Subcutaneous abdominal adipose tissue (tissue), 5 donors: Measurements from ENCODE around the gene RTF2.

Experiments used
- H3K27ac ChIP-seq: one replicate; pipeline ENCODE4 v1.7.0; 2013; ENCODE audit warnings: low read depth, mild to moderate bottlenecking, inconsistent platforms, low read length, moderate library complexity
- H3K27me3 ChIP-seq, 5 donors: one replicate each; pipeline ENCODE4 v1.7.0; 2013; ENCODE audit warnings: low read length in 5 of 5, inconsistent platforms in 1 of 5; ENCODE audit not compliant: control insufficient read depth in 5 of 5, insufficient read depth in 4 of 5
- H3K36me3 ChIP-seq, 5 donors: one replicate each; pipeline ENCODE4 v1.7.0; 2013; ENCODE audit warnings: low read length in 5 of 5; ENCODE audit not compliant: control insufficient read depth in 5 of 5, insufficient read depth in 5 of 5
- H3K4me1 ChIP-seq, 5 donors: one replicate each; pipeline ENCODE4 v1.7.0; 2013; ENCODE audit warnings: low read length in 5 of 5, mild to moderate bottlenecking in 3 of 5, moderate library complexity in 1 of 5; ENCODE audit not compliant: control insufficient read depth in 5 of 5, insufficient read depth in 5 of 5
- H3K4me3 ChIP-seq, 5 donors: one replicate each; pipeline ENCODE4 v1.7.0; 2013; ENCODE audit warnings: low read length in 5 of 5, low read depth in 1 of 5
- H3K9ac ChIP-seq, 5 donors: one replicate each; pipeline ENCODE4 v1.7.0; 2013; ENCODE audit warnings: low read length in 5 of 5, mild to moderate bottlenecking in 4 of 5, moderate library complexity in 3 of 5
- H3K9me3 ChIP-seq, 5 donors: one replicate each; pipeline ENCODE4 v1.7.0; 2013; ENCODE audit warnings: low read length in 5 of 5; ENCODE audit not compliant: control insufficient read depth in 5 of 5
- donor health status: healthy.
- donor health status: healthy.
- donor health status: healthy.
- donor health status: healthy.
- donor health status: healthy.

Gene RTF2

DNA sequence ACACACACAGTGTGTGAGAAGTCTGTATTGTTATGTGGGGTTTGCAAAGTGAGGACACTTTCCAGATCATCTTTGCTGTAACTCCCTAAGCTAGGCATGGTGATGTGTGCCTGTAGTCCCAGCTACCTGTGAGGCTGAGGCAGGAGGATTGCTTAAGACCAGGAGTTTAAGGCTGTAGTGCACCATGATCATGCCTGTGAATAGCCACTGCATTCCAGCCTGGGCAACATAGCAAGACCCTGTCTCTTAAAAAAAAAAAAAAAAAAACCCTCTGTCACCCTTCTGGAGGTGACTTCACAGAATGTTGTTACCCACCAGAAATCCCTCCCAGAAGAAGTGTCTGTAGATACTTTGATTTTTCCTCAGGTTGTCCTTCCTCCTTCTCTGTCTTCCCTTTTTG is 41.5 kb upstream of the RTF2 start:
- Histone ChIP-seq H3K9ac (no peak overlapping the region), H3K27me3 (no peaks in the 10 kb centered on the region), H3K9me3 (no peaks in the 10 kb centered on the region), H3K4me3 (no peak overlapping the region), H3K36me3 (no peaks in the 10 kb centered on the region), H3K4me1 (peaks cover 0 to 29% (median 17%) of the 10 kb centered on the region in 5 donors), H3K27ac (no peak overlapping the region)

DNA sequence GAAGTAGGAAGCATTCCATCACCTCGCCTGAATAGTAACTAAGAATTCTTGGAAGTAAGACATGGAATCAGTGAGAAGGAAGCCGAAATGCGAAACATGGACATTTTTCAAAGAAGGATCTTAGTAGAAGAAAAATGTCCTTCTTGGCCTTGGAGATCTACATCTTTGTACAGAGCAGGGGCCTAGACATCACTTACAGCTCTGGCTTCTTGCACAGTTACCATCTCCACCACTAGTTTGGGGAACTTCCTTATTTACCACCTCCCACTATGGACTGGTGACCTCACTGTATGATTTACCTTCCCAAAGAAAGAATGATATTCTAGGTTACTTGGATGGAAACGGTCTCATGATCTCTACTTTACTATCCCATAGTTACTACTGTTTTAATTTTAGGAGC is 40.6 kb upstream of the RTF2 start:
- peaks cover 0 to 22% (median 9%) of the 10 kb centered on the region in 5 donors for H3K4me1 ChIP-seq
- no peak overlapping the region for H3K9ac ChIP-seq
- no peak overlapping the region for H3K27ac ChIP-seq
- no peaks in the 10 kb centered on the region for H3K27me3 ChIP-seq
- no peaks in the 10 kb centered on the region for H3K9me3 ChIP-seq
- H3K4me3 ChIP-seq, result no peak overlapping the region
- H3K36me3 ChIP-seq, result no peaks in the 10 kb centered on the region

DNA sequence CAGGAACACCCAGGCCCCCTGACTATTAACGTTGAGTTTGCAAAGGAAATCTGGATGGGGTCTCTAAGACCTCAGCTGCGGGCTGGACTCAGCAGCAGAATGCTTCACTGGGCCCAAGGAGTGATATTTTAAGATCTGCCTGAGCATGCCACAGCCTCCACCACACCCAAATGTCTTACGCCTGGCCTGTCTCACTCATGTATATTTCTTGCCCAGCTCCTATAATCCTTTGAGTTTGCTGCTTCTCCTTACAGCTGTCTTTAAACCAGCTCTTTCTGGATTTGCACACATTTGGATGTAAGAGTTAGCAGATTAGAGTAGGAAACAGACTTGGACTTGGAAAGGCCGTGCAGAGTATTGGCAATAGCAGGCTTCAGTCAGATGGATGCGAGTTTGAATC is 40.0 kb upstream of the RTF2 start:
- Histone ChIP-seq H3K9me3 (no peaks in the 10 kb centered on the region), H3K4me1 (peaks cover 0 to 18% (median 9%) of the 10 kb centered on the region in 5 donors), H3K4me3 (no peak overlapping the region), H3K36me3 (no peaks in the 10 kb centered on the region), H3K9ac (no peak overlapping the region), H3K27ac (no peak overlapping the region), H3K27me3 (peaks cover 0 to 3% (median 0%) of the 10 kb centered on the region in 5 donors)

DNA sequence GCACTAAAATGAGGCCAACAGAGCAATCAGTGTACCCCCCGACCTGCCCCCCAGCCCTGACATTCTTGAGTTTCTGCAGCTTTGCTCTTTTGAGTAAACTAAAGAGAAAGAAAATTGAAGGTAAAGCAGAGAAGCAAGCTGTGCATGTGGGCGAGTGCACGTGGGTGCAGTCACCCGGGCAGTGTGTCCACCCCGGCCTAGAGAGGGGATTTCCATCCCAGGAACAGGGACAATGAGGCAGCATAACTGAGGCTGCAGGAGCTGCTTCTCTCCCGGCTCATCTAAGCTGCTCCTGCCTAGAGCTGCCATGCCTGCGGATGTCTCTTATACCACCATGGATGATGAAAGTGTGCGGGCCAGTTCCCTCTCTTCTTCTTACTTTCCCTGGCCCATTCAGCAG is 39.5 kb upstream of the RTF2 start:
- Histone ChIP-seq H3K36me3 (no peaks in the 10 kb centered on the region), H3K9ac (no peak overlapping the region), H3K27ac (no peak overlapping the region), H3K27me3 (peaks cover 0 to 3% (median 0%) of the 10 kb centered on the region in 5 donors), H3K9me3 (no peaks in the 10 kb centered on the region), H3K4me3 (no peak overlapping the region), H3K4me1 (peaks cover 0 to 18% (median 9%) of the 10 kb centered on the region in 5 donors)

DNA sequence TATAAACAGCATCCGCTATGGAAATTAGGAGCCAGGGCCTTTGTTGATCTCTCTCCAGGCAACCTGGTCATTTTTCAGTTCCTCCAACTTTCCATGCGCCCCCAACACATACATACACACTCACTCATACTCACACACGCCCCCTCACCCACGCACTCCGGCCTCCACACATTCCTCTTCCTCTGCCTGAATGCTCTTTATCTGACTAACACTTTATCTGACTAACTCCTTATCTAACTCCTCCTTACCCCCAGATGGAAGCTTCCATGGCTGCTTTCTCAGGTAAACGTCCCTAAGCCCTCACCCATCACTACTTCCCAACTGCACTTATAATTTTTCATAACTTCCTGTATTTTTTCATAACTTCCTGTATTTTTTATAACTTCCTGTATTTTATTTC is 38.9 kb upstream of the RTF2 start:
- H3K36me3 ChIP-seq, result no peaks in the 10 kb centered on the region
- no peak overlapping the region for H3K4me3 ChIP-seq
- H3K9me3 ChIP-seq, result no peaks in the 10 kb centered on the region
- peaks cover 0 to 3% (median 0%) of the 10 kb centered on the region in 5 donors for H3K27me3 ChIP-seq
- H3K9ac ChIP-seq, result no peak overlapping the region
- peaks cover 0 to 18% (median 9%) of the 10 kb centered on the region in 5 donors for H3K4me1 ChIP-seq
- no peak overlapping the region for H3K27ac ChIP-seq

DNA sequence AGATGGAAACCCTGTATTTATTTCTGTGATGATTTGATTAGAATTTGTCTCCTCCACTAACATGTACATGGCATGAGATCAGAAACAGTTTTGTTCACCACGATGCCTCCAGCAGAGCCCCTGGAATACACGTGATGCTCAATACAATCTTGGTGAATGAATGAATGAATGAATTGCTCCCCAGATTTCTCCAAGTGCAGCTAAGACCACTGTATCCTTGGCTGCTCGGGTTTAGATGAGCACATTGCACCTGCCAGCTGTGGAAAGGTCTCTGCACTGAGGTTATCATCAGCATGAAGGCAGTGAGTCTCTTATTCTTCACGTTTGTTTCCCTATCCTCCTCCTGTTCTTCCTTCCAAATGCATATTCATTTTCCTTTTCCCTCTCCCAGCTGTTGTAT is 38.5 kb upstream of the RTF2 start:
- no peaks in the 10 kb centered on the region for H3K36me3 ChIP-seq
- H3K9me3 ChIP-seq, result no peaks in the 10 kb centered on the region
- peaks cover 0 to 3% (median 0%) of the 10 kb centered on the region in 5 donors for H3K27me3 ChIP-seq
- no peak overlapping the region for H3K4me3 ChIP-seq
- no peak overlapping the region for H3K27ac ChIP-seq
- H3K4me1 ChIP-seq, result peaks cover 0 to 18% (median 9%) of the 10 kb centered on the region in 5 donors
- H3K9ac ChIP-seq, result no peak overlapping the region

DNA sequence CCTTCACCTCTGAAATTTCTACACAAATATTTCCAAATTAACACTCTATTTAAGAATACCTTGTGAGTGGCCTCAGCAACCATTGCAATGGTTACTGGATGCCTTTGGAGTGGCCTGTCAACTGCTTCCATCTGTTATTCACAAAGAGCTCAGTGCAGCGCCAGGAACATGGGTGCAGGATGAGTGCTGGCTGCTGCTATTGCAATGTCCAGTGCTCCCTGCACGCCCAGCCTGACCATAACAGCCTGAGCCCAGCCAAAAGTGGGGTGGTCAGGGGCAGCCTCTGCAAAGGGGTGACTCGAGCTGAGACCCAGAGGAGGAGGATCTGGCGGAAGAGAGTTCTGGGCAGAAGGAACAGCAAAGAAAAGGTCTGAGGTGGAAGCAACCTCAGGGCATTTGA is 38.0 kb upstream of the RTF2 start:
- Histone ChIP-seq H3K36me3 (no peaks in the 10 kb centered on the region), H3K27ac (no peak overlapping the region), H3K27me3 (peaks cover 0 to 3% (median 0%) of the 10 kb centered on the region in 5 donors), H3K4me3 (no peak overlapping the region), H3K9ac (no peak overlapping the region), H3K4me1 (peaks cover 0 to 18% (median 9%) of the 10 kb centered on the region in 5 donors), H3K9me3 (no peaks in the 10 kb centered on the region)

DNA sequence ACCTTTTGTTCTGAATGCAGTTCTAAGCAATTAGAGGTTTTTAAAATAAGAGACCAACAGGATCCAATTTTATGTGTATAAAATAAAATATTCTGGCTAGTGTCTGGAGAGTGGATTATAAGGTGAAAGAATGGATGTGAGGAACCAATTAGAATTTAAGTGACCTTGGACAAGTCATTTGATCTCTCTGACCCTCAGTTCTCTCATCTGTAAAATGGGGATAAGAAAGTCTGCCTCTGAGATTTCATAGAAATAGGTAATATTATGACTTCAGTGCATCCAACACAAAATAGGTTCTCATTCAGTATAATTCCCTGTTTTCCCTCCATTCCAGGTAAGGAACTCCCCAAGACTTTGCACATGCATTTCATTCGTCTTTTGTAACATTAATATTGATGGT is 37.5 kb upstream of the RTF2 start:
- peaks cover 0 to 3% (median 0%) of the 10 kb centered on the region in 5 donors for H3K27me3 ChIP-seq
- H3K9me3 ChIP-seq, result no peaks in the 10 kb centered on the region
- no peaks in the 10 kb centered on the region for H3K36me3 ChIP-seq
- H3K27ac ChIP-seq, result no peak overlapping the region
- H3K4me3 ChIP-seq, result no peak overlapping the region
- no peak overlapping the region for H3K9ac ChIP-seq
- H3K4me1 ChIP-seq, result peaks cover 0 to 18% (median 9%) of the 10 kb centered on the region in 5 donors

DNA sequence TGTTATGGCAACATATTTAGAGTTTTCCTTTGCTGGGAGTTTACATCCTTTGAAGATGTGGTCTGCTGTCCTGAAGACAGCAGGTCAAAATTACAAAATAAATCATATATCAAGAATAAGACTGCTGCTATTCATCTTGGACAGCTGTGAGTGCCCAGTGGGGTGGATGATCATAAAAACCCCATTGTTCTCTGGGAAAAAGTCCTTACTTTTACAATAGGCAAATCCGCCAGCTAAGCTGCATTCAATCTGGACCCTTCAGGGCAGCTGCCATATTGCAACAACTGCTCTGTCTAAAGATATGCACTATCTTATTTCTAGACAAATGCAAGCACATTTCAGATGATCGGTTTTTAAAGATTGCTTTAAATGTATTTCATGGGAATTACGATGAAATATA is 37.0 kb upstream of the RTF2 start:
- H3K36me3 ChIP-seq, result no peaks in the 10 kb centered on the region
- H3K4me1 ChIP-seq, result peaks cover 0 to 18% (median 9%) of the 10 kb centered on the region in 5 donors
- no peaks in the 10 kb centered on the region for H3K9me3 ChIP-seq
- H3K9ac ChIP-seq, result no peak overlapping the region
- no peak overlapping the region for H3K27ac ChIP-seq
- H3K4me3 ChIP-seq, result no peak overlapping the region
- peaks cover 0 to 3% (median 0%) of the 10 kb centered on the region in 5 donors for H3K27me3 ChIP-seq

DNA sequence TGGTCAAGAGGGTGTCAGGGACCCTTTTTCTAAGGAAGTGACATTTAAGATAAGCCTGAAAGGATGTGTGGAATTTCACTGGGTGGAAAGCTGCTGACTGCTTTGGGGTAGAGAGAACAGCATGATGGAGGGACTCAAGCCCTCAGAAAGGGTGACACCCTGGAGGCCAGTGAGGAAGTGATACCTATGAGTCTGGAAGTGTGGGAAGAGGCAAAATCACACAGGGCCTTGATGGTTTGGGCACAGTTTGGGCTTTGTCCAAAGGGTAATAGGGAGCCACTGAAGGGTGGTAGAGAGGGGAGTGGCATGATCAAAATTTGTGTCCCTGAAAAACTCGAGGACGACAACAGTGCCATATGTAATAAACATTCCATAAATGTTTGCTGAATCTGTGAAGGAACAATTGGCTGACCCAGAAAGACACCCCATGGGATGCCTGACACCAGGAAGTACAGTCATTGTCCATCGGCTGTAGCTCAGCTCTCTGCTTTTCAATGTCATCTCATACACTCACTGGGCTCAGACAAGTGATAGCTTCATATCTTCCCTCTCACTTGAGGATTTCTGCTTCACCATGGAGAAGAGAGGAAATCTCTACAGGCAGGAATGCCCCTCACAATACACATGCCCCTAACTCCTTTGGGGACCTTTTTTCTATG is 35.1 kb upstream of the RTF2 start:
- peaks cover 0 to 2% (median 0%) of the 10 kb centered on the region in 5 donors for H3K36me3 ChIP-seq
- H3K27me3 ChIP-seq, result peaks cover 0 to 3% (median 0%) of the 10 kb centered on the region in 5 donors
- no peaks in the 10 kb centered on the region for H3K9me3 ChIP-seq
- H3K4me3 ChIP-seq, result no peak overlapping the region
- H3K9ac ChIP-seq, result no peak overlapping the region
- peaks cover 0 to 16% (median 9%) of the 10 kb centered on the region in 5 donors for H3K4me1 ChIP-seq
- no peak overlapping the region for H3K27ac ChIP-seq
